HEK293T (cell line): ENCODE results near the gene PEAK1.

Source experiments
- CTCF ChIA-PET: fragments of 350-600 bp; formaldehyde crosslinking; extraction: SDS; loops from one replicate; lab custom pipeline; 2021; ENCODE audit warnings: antibody characterized with exemption, inconsistent platforms; lab: Yijun Ruan, JAX
- POLR2A ChIA-PET: fragments of 350-600 bp; formaldehyde crosslinking; extraction: SDS; loops from one replicate; lab custom pipeline; 2020; ENCODE audit warnings: antibody characterized with exemption, inconsistent platforms; lab: Yijun Ruan, JAX
- DNase-seq: peaks from one replicate; pipeline ENCODE4 v3.0.0; 2012; ENCODE audit warnings: mixed read lengths; ENCODE audit errors: extremely low spot score
- ARNT ChIP-seq: fragments of 450-650 bp; IDR thresholded peaks from 2 replicates; pipeline ENCODE4 v1.6.1; 2017; ENCODE audit warnings: mild to moderate bottlenecking
- BHLHE40 ChIP-seq: fragments of 450-650 bp; IDR thresholded peaks from 2 replicates; pipeline ENCODE4 v1.6.1; 2016; ENCODE audit warnings: mild to moderate bottlenecking, moderate library complexity, borderline replicate concordance
- CTBP1 ChIP-seq: fragments of 450-650 bp; IDR thresholded peaks from 2 replicates; pipeline ENCODE4 v1.6.1; 2016; ENCODE audit warnings: borderline replicate concordance
- ELF4 ChIP-seq: fragments of 450-650 bp; IDR thresholded peaks from 2 replicates; pipeline ENCODE4 v1.6.1; 2017; ENCODE audit warnings: antibody characterized with exemption
- FOXA1 ChIP-seq: fragments of 450-650 bp; IDR thresholded peaks from 2 replicates; pipeline ENCODE4 v1.6.1; 2016; ENCODE audit warnings: mild to moderate bottlenecking
- FOXK2 ChIP-seq: fragments of 450-650 bp; IDR thresholded peaks from 2 replicates; pipeline ENCODE4 v1.6.1; 2016; ENCODE audit warnings: mild to moderate bottlenecking
- FOXM1 ChIP-seq: fragments of 450-650 bp; IDR thresholded peaks from 2 replicates; pipeline ENCODE4 v1.6.1; 2017; ENCODE audit warnings: mild to moderate bottlenecking, borderline replicate concordance
- HDGF ChIP-seq: fragments of 450-650 bp; IDR thresholded peaks from 2 replicates; pipeline ENCODE4 v1.6.1; 2017; ENCODE audit warnings: antibody characterized with exemption, borderline replicate concordance
- L3MBTL2 ChIP-seq: fragments of 450-650 bp; conservative IDR thresholded peaks from 2 replicates; pipeline ENCODE4 v1.6.1; 2016; ENCODE audit warnings: mild to moderate bottlenecking
- LEF1 ChIP-seq: fragments of 450-650 bp; IDR thresholded peaks from 2 replicates; pipeline ENCODE4 v1.6.1; 2017; ENCODE audit warnings: mild to moderate bottlenecking, borderline replicate concordance
- NFRKB ChIP-seq: fragments of 450-650 bp; IDR thresholded peaks from 2 replicates; pipeline ENCODE4 v1.6.1; 2016; ENCODE audit warnings: mild to moderate bottlenecking, moderate library complexity
- PKNOX1 ChIP-seq: fragments of 450-650 bp; IDR thresholded peaks from 2 replicates; pipeline ENCODE4 v1.6.1; 2016
- SP1 ChIP-seq: fragments of 450-650 bp; IDR thresholded peaks from 2 replicates; pipeline ENCODE4 v1.6.1; 2017
- SUZ12 ChIP-seq: fragments of 450-650 bp; IDR thresholded peaks from 2 replicates; pipeline ENCODE4 v1.6.1; 2016; ENCODE audit warnings: mild to moderate bottlenecking
- TARDBP ChIP-seq: fragments of 450-650 bp; IDR thresholded peaks from 2 replicates; pipeline ENCODE4 v1.6.1; 2016
- ZNF384 ChIP-seq: fragments of 450-650 bp; IDR thresholded peaks from 2 replicates; pipeline ENCODE4 v1.6.1; 2016

Gene PEAK1

GRCh38 chr15:77143616-77144015 is 276.3 kb downstream of the PEAK1 start:
- ChIA-PET POLR2A (no interaction called here), CTCF (no interaction called here)
- DNase-seq, result no peak
- TF ChIP-seq BHLHE40, result no peak
- TF ChIP-seq NFRKB, result no peak
- no peak for TF ChIP-seq FOXA1
- TF ChIP-seq LEF1, result no peak
- TF ChIP-seq FOXK2, result no peak
- no peak for TF ChIP-seq FOXM1
- TF ChIP-seq SUZ12, result no peak

GRCh38 chr15:77143191-77143590 is 276.7 kb downstream of the PEAK1 start:
- no peak for DNase-seq
- CTCF ChIA-PET, result no interaction called here
- TF ChIP-seq NFRKB, result no peak
- no peak for TF ChIP-seq TARDBP
- no peak for TF ChIP-seq L3MBTL2
- no peak for TF ChIP-seq FOXK2
- no peak for TF ChIP-seq FOXM1
- POLR2A ChIA-PET, result no interaction called here

GRCh38 chr15:77140220-77140619 is 279.7 kb downstream of the PEAK1 start:
- DNase-seq, result no peak
- ChIA-PET CTCF (no interaction called here), POLR2A (no interaction called here)
- TF ChIP-seq ZNF384 (no peak), FOXK2 (no peak), HDGF (no peak), SP1 (no peak), ELF4 (no peak), L3MBTL2 (no peak), BHLHE40 (no peak), FOXA1 (no peak), TARDBP (no peak), SUZ12 (no peak), NFRKB (no peak), PKNOX1 (no peak)

- CTCF ChIA-PET, result no interaction called here
- no peak for DNase-seq
- TF ChIP-seq L3MBTL2, result no peak
- no peak for TF ChIP-seq CTBP1
- TF ChIP-seq ELF4, result no peak
- no peak for TF ChIP-seq HDGF
- TF ChIP-seq PKNOX1, result no peak
- TF ChIP-seq ARNT, result no peak
- TF ChIP-seq ZNF384, result no peak
- TF ChIP-seq FOXM1, result no peak
- POLR2A ChIA-PET, result no interaction called here
These were observed 280.6 kb downstream of the PEAK1 start for GRCh38 chr15:77139312-77139711.

- no peak for DNase-seq
- TF ChIP-seq L3MBTL2, result no peak
- TF ChIP-seq TARDBP, result no peak
- TF ChIP-seq HDGF, result no peak
- no peak for TF ChIP-seq ELF4
- TF ChIP-seq BHLHE40, result no peak
- no peak for TF ChIP-seq ZNF384
- no peak for TF ChIP-seq SUZ12
- TF ChIP-seq FOXA1, result no peak
- TF ChIP-seq CTBP1, result no peak
- no peak for TF ChIP-seq FOXK2
- TF ChIP-seq ARNT, result no peak
These were observed 281.8 kb downstream of the PEAK1 start for GRCh38 chr15:77138167-77138522.

GRCh38 chr15:77135181-77135580 is 284.7 kb downstream of the PEAK1 start:
- CTCF ChIA-PET, result no interaction called here
- no peak for DNase-seq
- POLR2A ChIA-PET, result no interaction called here
- TF ChIP-seq L3MBTL2 (no peak), ARNT (no peak), HDGF (no peak), SUZ12 (no peak), TARDBP (no peak), LEF1 (no peak), BHLHE40 (no peak), PKNOX1 (no peak), FOXA1 (no peak), CTBP1 (no peak), FOXK2 (no peak), NFRKB (no peak), SP1 (no peak), ELF4 (no peak), FOXM1 (no peak), ZNF384 (no peak)

More at GRCh38 chr15:77138167-77138522, 281.8 kb downstream of the PEAK1 start:
- POLR2A ChIA-PET, result no interaction called here
- CTCF ChIA-PET, result no interaction called here

GRCh38 chr15:77130315-77130930 is 289.5 kb downstream of the PEAK1 start:
- no peak for TF ChIP-seq PKNOX1
- TF ChIP-seq LEF1, result no peak
- ChIA-PET POLR2A (no interaction called here), CTCF (interaction anchor here (1.2 kb wide), 2 partner anchors 11 to 23 kb away, joined by 3 to 4 read pairs; no protein-coding TSS in a partner anchor)
- DNase-seq, result no peak
